22Rv1 (cell line): ENCODE measurements around the gene ADGRE2.

Source experiments
- ZFX ChIP-seq: fragments of 450-650 bp; IDR thresholded peaks from 2 replicates; pipeline ENCODE4 v1.6.1; 2017; ENCODE audit warnings: antibody characterized with exemption, borderline replicate concordance
- TF ChIP-seq, protein P1 (sequence below): fragments of 450-650 bp; IDR thresholded peaks from 2 replicates; pipeline ENCODE4 v1.5.1; 2017; ENCODE audit warnings: mild to moderate bottlenecking

DNA sequence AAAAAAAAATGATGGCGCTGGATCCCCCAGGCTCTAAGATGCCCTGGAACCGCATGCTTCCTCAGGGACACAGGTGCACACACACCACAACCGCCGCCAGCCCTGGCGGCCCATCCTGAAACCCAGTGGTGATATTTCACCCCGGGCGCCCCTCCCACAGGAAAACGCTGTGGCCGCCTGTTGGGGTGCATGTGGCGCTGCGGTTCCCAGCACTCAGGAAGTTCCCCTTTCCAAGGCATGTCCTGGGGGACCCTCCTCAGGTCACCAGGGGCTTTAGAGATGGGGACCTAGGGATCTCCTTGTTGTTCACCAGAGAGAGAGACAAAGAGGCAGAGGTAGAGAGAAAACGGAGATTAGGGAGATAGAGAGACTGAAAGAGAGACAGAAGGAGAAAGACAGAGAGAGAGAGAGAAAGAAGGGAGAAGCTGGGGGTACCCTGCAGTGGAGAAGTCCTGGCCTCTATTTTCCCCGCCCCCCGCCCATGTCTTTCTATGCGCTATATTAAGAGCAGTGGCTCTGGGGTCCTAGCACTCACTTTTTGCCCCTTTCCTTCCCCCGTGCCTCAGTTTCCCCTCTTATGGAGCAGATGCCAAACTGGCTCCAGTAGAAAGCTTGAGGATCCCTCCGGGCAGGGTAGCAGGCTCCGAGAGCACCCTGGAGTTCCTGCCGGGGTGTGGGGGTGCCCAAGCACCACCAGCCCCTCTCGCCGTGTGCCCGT, 2.3 kb downstream of the ADGRE2 start:
- TF ChIP-seq, protein P1, sequence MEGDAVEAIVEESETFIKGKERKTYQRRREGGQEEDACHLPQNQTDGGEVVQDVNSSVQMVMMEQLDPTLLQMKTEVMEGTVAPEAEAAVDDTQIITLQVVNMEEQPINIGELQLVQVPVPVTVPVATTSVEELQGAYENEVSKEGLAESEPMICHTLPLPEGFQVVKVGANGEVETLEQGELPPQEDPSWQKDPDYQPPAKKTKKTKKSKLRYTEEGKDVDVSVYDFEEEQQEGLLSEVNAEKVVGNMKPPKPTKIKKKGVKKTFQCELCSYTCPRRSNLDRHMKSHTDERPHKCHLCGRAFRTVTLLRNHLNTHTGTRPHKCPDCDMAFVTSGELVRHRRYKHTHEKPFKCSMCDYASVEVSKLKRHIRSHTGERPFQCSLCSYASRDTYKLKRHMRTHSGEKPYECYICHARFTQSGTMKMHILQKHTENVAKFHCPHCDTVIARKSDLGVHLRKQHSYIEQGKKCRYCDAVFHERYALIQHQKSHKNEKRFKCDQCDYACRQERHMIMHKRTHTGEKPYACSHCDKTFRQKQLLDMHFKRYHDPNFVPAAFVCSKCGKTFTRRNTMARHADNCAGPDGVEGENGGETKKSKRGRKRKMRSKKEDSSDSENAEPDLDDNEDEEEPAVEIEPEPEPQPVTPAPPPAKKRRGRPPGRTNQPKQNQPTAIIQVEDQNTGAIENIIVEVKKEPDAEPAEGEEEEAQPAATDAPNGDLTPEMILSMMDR = no peak
- no peak for TF ChIP-seq ZFX
